Measurements from ENCODE around the gene DHRS13. TPM values are rescaled to one million over a fixed set of nuclear protein-coding genes. Genes with fewer than 3 reads are reported as not detected.

The DHRS13 gene
- total and polyA plus RNA-seq, 2 donors (not counting 1 experiment from before 2014, with no cell fraction given): 2.6 to 7.8 TPM

GRCh38 chr17:28863953-28864352, 38.9 kb downstream of the DHRS13 start:
- no peak for DNase-seq (ENCODE audit: low read depth in 2 of 2)
- H3K9me3 ChIP-seq (ENCODE audit: control insufficient read depth, insufficient read depth, low read depth, low read length): no peaks in the 10 kb centered on the region
- H3K9ac ChIP-seq (ENCODE audit: insufficient read depth, low read length): no peak overlapping the region
- no peak for TF ChIP-seq EZH2 (IDR thresholded peaks at IDR 0.05; ENCODE audit: low read length, missing control alignments)
- TF ChIP-seq, protein P1, sequence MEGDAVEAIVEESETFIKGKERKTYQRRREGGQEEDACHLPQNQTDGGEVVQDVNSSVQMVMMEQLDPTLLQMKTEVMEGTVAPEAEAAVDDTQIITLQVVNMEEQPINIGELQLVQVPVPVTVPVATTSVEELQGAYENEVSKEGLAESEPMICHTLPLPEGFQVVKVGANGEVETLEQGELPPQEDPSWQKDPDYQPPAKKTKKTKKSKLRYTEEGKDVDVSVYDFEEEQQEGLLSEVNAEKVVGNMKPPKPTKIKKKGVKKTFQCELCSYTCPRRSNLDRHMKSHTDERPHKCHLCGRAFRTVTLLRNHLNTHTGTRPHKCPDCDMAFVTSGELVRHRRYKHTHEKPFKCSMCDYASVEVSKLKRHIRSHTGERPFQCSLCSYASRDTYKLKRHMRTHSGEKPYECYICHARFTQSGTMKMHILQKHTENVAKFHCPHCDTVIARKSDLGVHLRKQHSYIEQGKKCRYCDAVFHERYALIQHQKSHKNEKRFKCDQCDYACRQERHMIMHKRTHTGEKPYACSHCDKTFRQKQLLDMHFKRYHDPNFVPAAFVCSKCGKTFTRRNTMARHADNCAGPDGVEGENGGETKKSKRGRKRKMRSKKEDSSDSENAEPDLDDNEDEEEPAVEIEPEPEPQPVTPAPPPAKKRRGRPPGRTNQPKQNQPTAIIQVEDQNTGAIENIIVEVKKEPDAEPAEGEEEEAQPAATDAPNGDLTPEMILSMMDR (conservative IDR thresholded peaks at IDR 0.05 in 1 of 2, IDR thresholded peaks at IDR 0.05 in 1 of 2; ENCODE audit: low read depth in 1 of 2, low read length in 2 of 2): no peak
- H3K36me3 ChIP-seq (ENCODE audit: control insufficient read depth, insufficient read depth, low read length): no peaks in the 10 kb centered on the region
- no peaks in the 10 kb centered on the region for H3K27me3 ChIP-seq (ENCODE audit: control insufficient read depth, insufficient read depth, low read length)
- H3K4me2 ChIP-seq (ENCODE audit: extremely low read depth, insufficient read depth, low read length): no peak overlapping the region
- H3K4me1 ChIP-seq (ENCODE audit: control insufficient read depth, extremely low read depth, insufficient read depth, low read length): no peaks in the 10 kb centered on the region
- no peak overlapping the region for H3K4me3 ChIP-seq (replicated peaks in 1 of 4; ENCODE audit: control extremely low read depth in 1 of 4, insufficient read depth in 1 of 4, low read depth in 3 of 4, low read length in 4 of 4)
- no peak overlapping the region for H2AFZ ChIP-seq (ENCODE audit: low read length)
- H3K27ac ChIP-seq (ENCODE audit: insufficient read depth, low read length): no peak overlapping the region
- no peaks in the 10 kb centered on the region for H3K79me2 ChIP-seq (ENCODE audit: control insufficient read depth, insufficient read depth, low read length)
- no peaks in the 10 kb centered on the region for H4K20me1 ChIP-seq (ENCODE audit: control insufficient read depth, extremely low read depth, insufficient read depth, low read length)

DNA sequence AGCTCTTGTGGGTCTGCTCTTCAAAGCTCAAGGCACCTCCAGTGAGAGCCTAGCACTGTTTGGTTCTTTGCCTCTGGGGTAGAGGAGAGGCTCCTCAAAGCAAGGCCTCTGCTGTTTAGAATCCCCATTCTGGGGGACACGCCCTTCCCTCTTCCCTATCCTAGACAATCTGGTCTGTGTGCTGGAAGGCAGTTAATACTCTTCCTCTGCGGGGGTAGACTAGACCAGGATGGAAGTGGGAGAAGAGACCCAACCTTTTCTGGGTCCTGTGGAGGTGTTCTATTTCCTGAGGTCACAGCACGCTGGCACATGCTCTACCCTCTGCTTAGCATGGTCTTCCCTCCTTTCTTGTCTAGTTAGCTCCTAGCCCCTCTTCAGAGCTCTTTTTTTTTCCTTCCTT, 40.3 kb downstream of the DHRS13 start:
- H3K4me1 ChIP-seq (ENCODE audit: control insufficient read depth, extremely low read depth, insufficient read depth, low read length): no peaks in the 10 kb centered on the region
- no peak overlapping the region for H3K4me2 ChIP-seq (ENCODE audit: extremely low read depth, insufficient read depth, low read length)
- no peaks in the 10 kb centered on the region for H3K27me3 ChIP-seq (ENCODE audit: control insufficient read depth, insufficient read depth, low read length)
- H4K20me1 ChIP-seq (ENCODE audit: control insufficient read depth, extremely low read depth, insufficient read depth, low read length): no peaks in the 10 kb centered on the region
- no peak overlapping the region for H3K4me3 ChIP-seq (replicated peaks in 1 of 4; ENCODE audit: control extremely low read depth in 1 of 4, insufficient read depth in 1 of 4, low read depth in 3 of 4, low read length in 4 of 4)
- H3K9ac ChIP-seq (ENCODE audit: insufficient read depth, low read length): no peak overlapping the region
- H3K9me3 ChIP-seq (ENCODE audit: control insufficient read depth, insufficient read depth, low read depth, low read length): no peaks in the 10 kb centered on the region
- no peak overlapping the region for H2AFZ ChIP-seq (ENCODE audit: low read length)
- H3K36me3 ChIP-seq (ENCODE audit: control insufficient read depth, insufficient read depth, low read length): peaks cover 9% of the 10 kb centered on the region
- H3K79me2 ChIP-seq (ENCODE audit: control insufficient read depth, insufficient read depth, low read length): no peaks in the 10 kb centered on the region
- no peak for TF ChIP-seq EZH2 (IDR thresholded peaks at IDR 0.05; ENCODE audit: low read length, missing control alignments)
- TF ChIP-seq, protein P1 (conservative IDR thresholded peaks at IDR 0.05 in 1 of 2, IDR thresholded peaks at IDR 0.05 in 1 of 2; ENCODE audit: low read depth in 1 of 2, low read length in 2 of 2): no peak
- no peak overlapping the region for H3K27ac ChIP-seq (ENCODE audit: insufficient read depth, low read length)
- no peak for DNase-seq (ENCODE audit: low read depth in 2 of 2)

- Histone ChIP-seq H4K20me1 (ENCODE audit: control insufficient read depth, extremely low read depth, insufficient read depth, low read length) (no peaks in the 10 kb centered on the region), H2AFZ (ENCODE audit: low read length) (no peak overlapping the region), H3K27me3 (ENCODE audit: control insufficient read depth, insufficient read depth, low read length) (no peaks in the 10 kb centered on the region), H3K36me3 (ENCODE audit: control insufficient read depth, insufficient read depth, low read length) (peaks cover 9% of the 10 kb centered on the region), H3K9me3 (ENCODE audit: control insufficient read depth, insufficient read depth, low read depth, low read length) (no peaks in the 10 kb centered on the region), H3K4me2 (ENCODE audit: extremely low read depth, insufficient read depth, low read length) (no peak overlapping the region), H3K4me1 (ENCODE audit: control insufficient read depth, extremely low read depth, insufficient read depth, low read length) (no peaks in the 10 kb centered on the region), H3K4me3 (replicated peaks in 1 of 4; ENCODE audit: control extremely low read depth in 1 of 4, insufficient read depth in 1 of 4, low read depth in 3 of 4, low read length in 4 of 4) (no peak overlapping the region), H3K79me2 (ENCODE audit: control insufficient read depth, insufficient read depth, low read length) (no peaks in the 10 kb centered on the region), H3K9ac (ENCODE audit: insufficient read depth, low read length) (no peak overlapping the region), H3K27ac (ENCODE audit: insufficient read depth, low read length) (no peak overlapping the region)
- DNase-seq (ENCODE audit: low read depth in 2 of 2): no peak
- TF ChIP-seq, protein P1 (conservative IDR thresholded peaks at IDR 0.05 in 1 of 2, IDR thresholded peaks at IDR 0.05 in 1 of 2; ENCODE audit: low read depth in 1 of 2, low read length in 2 of 2): no peak
- TF ChIP-seq EZH2 (IDR thresholded peaks at IDR 0.05; ENCODE audit: low read length, missing control alignments): no peak
These were observed 41.3 kb downstream of the DHRS13 start for GRCh38 chr17:28861393-28862203.

Data from fibroblast of lung (primary cell).